Right atrium auricular region (tissue), 2 donors: Measurements from ENCODE around the gene MAP1A. TPM values are rescaled to one million over a fixed set of nuclear protein-coding genes. Genes with fewer than 3 reads are reported as not detected.
A peak's percentile ranks its signal among the peaks of the same experiment; 100 is the strongest.

Experiments used
- DNase-seq: peaks from one replicate; pipeline ENCODE4 v3.0.0-alpha.2; 2019; ENCODE audit warnings: low spot score
- H3K27ac ChIP-seq, 2 donors: fragments of 200-600 bp; sonication (generic); 1 replicate in 1 of 2; 2 replicates in 1 of 2; pipeline ENCODE4 v1.5.1; 2016 to 2019
- H3K27me3 ChIP-seq, 2 donors: fragments of 200-600 bp; sonication (generic); one replicate each; pipeline versions ENCODE4 v1.5.1 to v1.6.0; 2017 to 2019
- H3K36me3 ChIP-seq: fragments of 200-600 bp; sonication (generic); one replicate; pipeline ENCODE4 v1.5.1; 2016
- H3K4me1 ChIP-seq, 2 donors: fragments of 200-600 bp; sonication (generic); one replicate each; pipeline versions ENCODE4 v1.5.1 to v1.6.0; 2017 to 2019
- H3K4me3 ChIP-seq, 2 donors: fragments of 200-600 bp; sonication (generic); 1 replicate in 1 of 2; 2 replicates in 1 of 2; pipeline ENCODE4 v1.5.1; 2017 to 2019; ENCODE audit warnings: mild to moderate bottlenecking in 1 of 2, moderate library complexity in 1 of 2
- H3K9me3 ChIP-seq, 2 donors: fragments of 200-600 bp; sonication (generic); one replicate each; pipeline ENCODE4 v1.5.1; 2019
- CTCF ChIP-seq, 2 donors: fragments of 200-600 bp; sonication (generic); IDR thresholded peaks; one replicate each; pipeline ENCODE4 v1.5.1; 2019; ENCODE audit warnings: antibody characterized with exemption in 2 of 2
- total RNA-seq, 2 donors: library from RNA; depleted of rRNA; stranded (reverse); fragments of >200 nt; gene quantifications; one replicate each; pipeline ENCODE4 v1.1.0, GENCODE V29; 2016

MAP1A gene
- total RNA-seq, 2 donors from 2014 or later = 39.3 to 52.7 TPM

GRCh38 chr15:43513550-43513949 lies 3.9 kb upstream of the MAP1A start:
- Histone ChIP-seq H3K27ac (peak overlapping the region; percentile 36 to 60), H3K36me3 (no peaks in the 10 kb centered on the region), H3K4me1 (peaks cover 0 to 65% of the 10 kb centered on the region in 2 donors), H3K4me3 (no peak overlapping the region), H3K27me3 (no peaks in the 10 kb centered on the region), H3K9me3 (no peaks in the 10 kb centered on the region)
- TF ChIP-seq CTCF (IDR thresholded peaks at IDR 0.05) = no peak
- no peak for DNase-seq

- H3K9me3 ChIP-seq = no peaks in the 10 kb centered on the region
- DNase-seq = peak; percentile 72
- H3K36me3 ChIP-seq = no peaks in the 10 kb centered on the region
- peak; percentile 36 to 61 for TF ChIP-seq CTCF (IDR thresholded peaks at IDR 0.05)
- no peaks in the 10 kb centered on the region for H3K27me3 ChIP-seq
- peak overlapping the region; percentile 36 to 60 for H3K27ac ChIP-seq
- peaks cover 0 to 65% of the 10 kb centered on the region in 2 donors for H3K4me1 ChIP-seq
- no peak overlapping the region for H3K4me3 ChIP-seq
Observed at GRCh38 chr15:43514241-43515057, 3.0 kb upstream of the MAP1A start.

- H3K27ac ChIP-seq = peak overlapping the region; percentile 85 to 86
- no peak for TF ChIP-seq CTCF (IDR thresholded peaks at IDR 0.05)
- H3K4me1 ChIP-seq = peaks cover 0 to 57% of the 10 kb centered on the region in 2 donors
- H3K27me3 ChIP-seq = no peaks in the 10 kb centered on the region
- peaks cover 4% of the 10 kb centered on the region for H3K36me3 ChIP-seq
- no peak overlapping the region for H3K4me3 ChIP-seq
- peak; percentile 50 for DNase-seq
- H3K9me3 ChIP-seq = no peaks in the 10 kb centered on the region
Observed at GRCh38 chr15:43515741-43516140, 1.7 kb upstream of the MAP1A start.

GRCh38 chr15:43516185-43516584 lies 1.2 kb upstream of the MAP1A start:
- Histone ChIP-seq H3K36me3 (peaks cover 8% of the 10 kb centered on the region), H3K27ac (peak overlapping the region; percentile 85 to 86), H3K27me3 (no peaks in the 10 kb centered on the region), H3K4me3 (peak overlapping the region in 1 of 2 donors; percentile 60), H3K9me3 (no peaks in the 10 kb centered on the region), H3K4me1 (peaks cover 0 to 54% of the 10 kb centered on the region in 2 donors)
- peak; percentile 87 for DNase-seq
- TF ChIP-seq CTCF (IDR thresholded peaks at IDR 0.05) = no peak

- Histone ChIP-seq H3K27me3 (no peaks in the 10 kb centered on the region), H3K9me3 (no peaks in the 10 kb centered on the region), H3K36me3 (peaks cover 15% of the 10 kb centered on the region), H3K4me1 (peaks cover 0 to 47% of the 10 kb centered on the region in 2 donors), H3K27ac (peak overlapping the region; percentile 85 to 86), H3K4me3 (peak overlapping the region; percentile 53 to 60)
- peak; percentile 49 for DNase-seq
- no peak for TF ChIP-seq CTCF (IDR thresholded peaks at IDR 0.05)
Observed at GRCh38 chr15:43516801-43517353, 531 bp upstream of the MAP1A start.
